HFFc6 (cell line): ENCODE measurements around the gene SEC24B. TPM values are rescaled to one million over a fixed set of nuclear protein-coding genes. Genes with fewer than 3 reads are reported as not detected.

Experiments used
- DNase-seq: peaks from one replicate; pipeline ENCODE4 v3.0.0-alpha.2; 2018
- H3K27ac Mint-ChIP-seq: 2 replicates; pipeline ENCODE4 v1.8.0; 2020; ENCODE audit warnings: mild to moderate bottlenecking, mixed read lengths
- H3K27me3 Mint-ChIP-seq: 2 replicates; pipeline ENCODE4 v1.8.0; 2021; ENCODE audit warnings: mild to moderate bottlenecking, moderate library complexity, mixed read lengths; ENCODE audit not compliant: insufficient read depth
- H3K36me3 Mint-ChIP-seq: 2 replicates; pipeline ENCODE4 v1.8.0; 2021; ENCODE audit warnings: low read depth, mixed read lengths
- H3K4me1 Mint-ChIP-seq: 2 replicates; pipeline ENCODE4 v1.8.0; 2020; ENCODE audit warnings: low read depth, mixed read lengths
- H3K4me3 Mint-ChIP-seq: 2 replicates; pipeline ENCODE4 v1.8.0; 2020; ENCODE audit warnings: mild to moderate bottlenecking, moderate library complexity, mixed read lengths
- H3K9me3 Mint-ChIP-seq: 2 replicates; pipeline ENCODE4 v1.8.0; 2020; ENCODE audit warnings: mild to moderate bottlenecking, mixed read lengths
- CTCF ChIP-seq: fragments of 200-600 bp; sonication (generic); IDR thresholded peaks from 2 replicates; pipeline ENCODE4 v1.5.0; 2021; ENCODE audit warnings: antibody characterized with exemption, mild to moderate bottlenecking
- total RNA-seq, 6 experiments: library from RNA; stranded (reverse); fragmentation: NEBNext Ultra II Directional; extraction: Animal tissue kit (Norgen Biotek cat#: 25700); gene quantifications; 2 replicates in 1 of 6; 3 replicates in 5 of 6; pipeline ENCODE4 v1.2.3, GENCODE V29; 2021

SEC24B gene
- total RNA-seq, 6 experiments from 2014 or later: 27.2 to 36.6 (median 31.8) TPM

GRCh38 chr4:109559625-109559982, 126.0 kb downstream of the SEC24B start:
- Mint-ChIP-seq H3K4me3 (peak overlapping the region; percentile 94), H3K36me3 (peaks cover 6% of the 10 kb centered on the region), H3K27me3 (peaks cover 3% of the 10 kb centered on the region), H3K27ac (peak overlapping the region; percentile 82), H3K9me3 (no peaks in the 10 kb centered on the region), H3K4me1 (peaks cover 32% of the 10 kb centered on the region)
- no peak for TF ChIP-seq CTCF
- DNase-seq: no peak

- Mint-ChIP-seq H3K27me3 (peaks cover 3% of the 10 kb centered on the region), H3K36me3 (peaks cover 6% of the 10 kb centered on the region), H3K27ac (peak within 1 kb of the TSS; percentile 91), H3K4me3 (peak within 1 kb of the TSS; percentile 94), H3K9me3 (no peaks in the 10 kb centered on the region), H3K4me1 (peaks cover 27% of the 10 kb centered on the region)
- peak; percentile 89 for DNase-seq
- TF ChIP-seq CTCF: no peak
These were observed 126.5 kb downstream of the SEC24B start, which contains the start of gene MCUB for GRCh38 chr4:109559983-109560686. MCUB (plus strand) TSS chr4:109560246; CDS start chr4:109560338, 92 bp downstream.

- peak overlapping the region; percentile 94 for H3K4me3 Mint-ChIP-seq
- peak overlapping the region; percentile 91 for H3K27ac Mint-ChIP-seq
- peaks cover 24% of the 10 kb centered on the region for H3K4me1 Mint-ChIP-seq
- no peak for TF ChIP-seq CTCF
- no peaks in the 10 kb centered on the region for H3K9me3 Mint-ChIP-seq
- peaks cover 6% of the 10 kb centered on the region for H3K36me3 Mint-ChIP-seq
- DNase-seq: peak; percentile 81
- peaks cover 3% of the 10 kb centered on the region for H3K27me3 Mint-ChIP-seq
These were observed 127.3 kb downstream of the SEC24B start for GRCh38 chr4:109560687-109561461.

GRCh38 chr4:109562457-109563239, 129.0 kb downstream of the SEC24B start:
- H3K27ac Mint-ChIP-seq: no peak overlapping the region
- peaks cover 3% of the 10 kb centered on the region for H3K27me3 Mint-ChIP-seq
- no peak for TF ChIP-seq CTCF
- peaks cover 6% of the 10 kb centered on the region for H3K36me3 Mint-ChIP-seq
- no peak overlapping the region for H3K4me3 Mint-ChIP-seq
- H3K9me3 Mint-ChIP-seq: no peaks in the 10 kb centered on the region
- peaks cover 24% of the 10 kb centered on the region for H3K4me1 Mint-ChIP-seq
- no peak for DNase-seq

- peaks cover 6% of the 10 kb centered on the region for H3K4me1 Mint-ChIP-seq
- H3K27me3 Mint-ChIP-seq: no peaks in the 10 kb centered on the region; the same call in 1 of the 2 replicates
- DNase-seq: no peak
- no peaks in the 10 kb centered on the region for H3K36me3 Mint-ChIP-seq
- no peak for TF ChIP-seq CTCF
- H3K27ac Mint-ChIP-seq: no peak overlapping the region
- no peaks in the 10 kb centered on the region for H3K9me3 Mint-ChIP-seq
- no peak overlapping the region for H3K4me3 Mint-ChIP-seq
These were observed 137.9 kb downstream of the SEC24B start for GRCh38 chr4:109571494-109571893.
